Activated T-helper 2 cell treated with anti-CD3 and anti-CD28 coated beads, Interferon-gamma antibody, Interleukin-2, Interleukin-4, amounts not matched to agents 10 μg/mL and 5 μg/mL and 100 μg/mL, durations not matched to agents 14 hours and 24 hours and 36 hours (primary cell): ENCODE measurements around the gene GNB4. TPM values are rescaled to one million over a fixed set of nuclear protein-coding genes. Genes with fewer than 3 reads are reported as not detected.

ENCODE experiments used
- DNase-seq: peaks from one replicate; pipeline ENCODE4 v3.0.0; 2021; ENCODE audit warnings: low spot score
- H3K27ac Mint-ChIP-seq: one replicate; pipeline ENCODE4 v1.8.0; 2021; ENCODE audit warnings: mixed read lengths
- H3K27me3 Mint-ChIP-seq: one replicate; pipeline ENCODE4 v1.8.0; 2021; ENCODE audit warnings: low read depth, mixed read lengths
- H3K36me3 Mint-ChIP-seq: one replicate; pipeline ENCODE4 v1.8.0; 2021; ENCODE audit warnings: low read depth, mixed read lengths
- H3K4me1 Mint-ChIP-seq: one replicate; pipeline ENCODE4 v1.8.0; 2021; ENCODE audit warnings: low read depth, mixed read lengths
- H3K4me3 Mint-ChIP-seq: one replicate; pipeline ENCODE4 v1.8.0; 2021; ENCODE audit warnings: low read depth, mild to moderate bottlenecking, moderate library complexity, mixed read lengths
- H3K9me3 Mint-ChIP-seq: one replicate; pipeline ENCODE4 v1.8.0; 2021; ENCODE audit warnings: mixed read lengths
- intact Hi-C: fragments of 100-400 bp; cut with micrococcal nuclease; formaldehyde crosslinking; loops from one replicate; pipeline ENCODE4 v1.15.1; 2023
- total RNA-seq: library from RNA; stranded (reverse); gene quantifications from 2 replicates; pipeline ENCODE4 v1.2.3, GENCODE V29; 2022

GNB4 gene
- total RNA-seq, 1 donor from 2014 or later = 12.0 TPM

DNA sequence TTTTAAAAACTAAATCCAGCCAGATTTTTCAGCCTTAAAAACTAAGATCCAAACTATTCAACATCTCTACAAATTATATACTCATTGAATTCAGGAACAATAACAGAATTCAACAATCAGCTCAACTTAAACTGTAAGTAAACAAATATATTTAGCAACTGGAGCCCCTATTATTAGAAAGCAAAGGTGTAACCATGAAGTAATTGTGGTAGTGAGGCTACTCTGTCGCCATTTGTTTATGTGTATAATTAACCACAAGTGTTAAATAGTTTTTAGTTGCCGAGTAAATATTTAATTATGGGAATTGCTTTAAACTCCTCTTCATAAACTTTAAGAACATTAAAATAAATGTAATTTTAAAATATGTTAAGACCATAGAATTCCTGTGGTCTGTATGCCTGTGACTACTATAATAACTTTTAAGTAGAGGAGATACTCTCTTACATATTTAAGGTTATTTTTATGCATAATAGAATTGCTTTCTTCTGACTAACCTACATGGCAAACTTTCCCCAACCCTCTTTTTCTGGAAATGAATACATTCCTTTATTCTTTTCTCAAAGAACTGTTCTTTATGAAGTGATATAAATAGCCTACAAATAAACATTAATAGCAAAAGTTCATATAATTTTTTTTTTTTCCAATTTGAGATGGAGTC, 52.6 kb downstream of the GNB4 start:
- Mint-ChIP-seq H3K27me3 (no peaks in the 10 kb centered on the region), H3K4me3 (no peak overlapping the region), H3K4me1 (no peaks in the 10 kb centered on the region), H3K27ac (no peak overlapping the region), H3K36me3 (peaks cover 26% of the 10 kb centered on the region), H3K9me3 (no peaks in the 10 kb centered on the region)
- intact Hi-C loops = no loop called here
- no peak for DNase-seq

DNA sequence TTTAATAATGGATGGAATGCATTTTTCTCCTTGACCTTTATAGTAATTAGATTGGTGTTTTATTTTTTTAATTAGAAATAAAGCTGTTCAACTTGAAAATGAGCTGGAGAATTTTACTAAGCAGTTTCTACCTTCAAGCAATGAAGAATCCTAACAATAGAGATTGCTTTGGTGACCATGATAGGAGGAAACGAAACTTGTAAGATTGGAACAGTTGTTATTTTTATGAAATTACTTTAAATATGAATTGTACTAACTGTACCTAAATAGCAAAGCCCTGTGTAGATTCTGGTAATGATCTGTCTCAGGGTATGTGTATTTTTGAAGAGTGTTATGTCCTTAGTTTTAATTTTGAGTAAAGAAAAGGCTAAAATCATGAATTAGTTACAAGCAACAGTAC, 59.4 kb downstream of the GNB4 start:
- intact Hi-C loops = no loop called here
- Mint-ChIP-seq H3K36me3 (peaks cover 45% of the 10 kb centered on the region), H3K4me3 (no peak overlapping the region), H3K9me3 (no peaks in the 10 kb centered on the region), H3K4me1 (no peaks in the 10 kb centered on the region), H3K27me3 (no peaks in the 10 kb centered on the region), H3K27ac (no peak overlapping the region)
- no peak for DNase-seq

DNA sequence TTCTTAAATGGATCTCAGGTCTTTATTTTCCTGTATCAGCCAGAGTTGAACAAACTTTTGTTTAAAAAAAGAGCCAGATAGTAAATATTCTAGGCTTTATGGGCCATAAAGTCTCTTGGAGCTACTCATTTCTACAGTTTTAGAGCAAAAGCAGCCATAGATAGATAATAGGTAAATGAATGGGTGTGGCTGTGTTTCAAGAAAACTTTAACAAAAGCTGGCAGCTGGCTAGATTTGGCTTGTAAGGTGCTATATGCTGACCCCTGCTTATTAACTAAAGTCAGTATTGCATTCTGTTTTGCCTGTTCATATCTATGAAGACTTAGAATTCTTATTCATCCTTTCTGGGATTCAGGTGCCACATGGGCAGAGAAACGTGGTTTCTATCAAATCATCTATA, 74.8 kb downstream of the GNB4 start:
- DNase-seq = no peak
- H3K4me3 Mint-ChIP-seq = no peak overlapping the region
- no peaks in the 10 kb centered on the region for H3K4me1 Mint-ChIP-seq
- H3K27me3 Mint-ChIP-seq = no peaks in the 10 kb centered on the region
- H3K27ac Mint-ChIP-seq = no peak overlapping the region
- H3K9me3 Mint-ChIP-seq = no peaks in the 10 kb centered on the region
- H3K36me3 Mint-ChIP-seq = peaks cover 47% of the 10 kb centered on the region
- intact Hi-C loops = no loop called here

DNA sequence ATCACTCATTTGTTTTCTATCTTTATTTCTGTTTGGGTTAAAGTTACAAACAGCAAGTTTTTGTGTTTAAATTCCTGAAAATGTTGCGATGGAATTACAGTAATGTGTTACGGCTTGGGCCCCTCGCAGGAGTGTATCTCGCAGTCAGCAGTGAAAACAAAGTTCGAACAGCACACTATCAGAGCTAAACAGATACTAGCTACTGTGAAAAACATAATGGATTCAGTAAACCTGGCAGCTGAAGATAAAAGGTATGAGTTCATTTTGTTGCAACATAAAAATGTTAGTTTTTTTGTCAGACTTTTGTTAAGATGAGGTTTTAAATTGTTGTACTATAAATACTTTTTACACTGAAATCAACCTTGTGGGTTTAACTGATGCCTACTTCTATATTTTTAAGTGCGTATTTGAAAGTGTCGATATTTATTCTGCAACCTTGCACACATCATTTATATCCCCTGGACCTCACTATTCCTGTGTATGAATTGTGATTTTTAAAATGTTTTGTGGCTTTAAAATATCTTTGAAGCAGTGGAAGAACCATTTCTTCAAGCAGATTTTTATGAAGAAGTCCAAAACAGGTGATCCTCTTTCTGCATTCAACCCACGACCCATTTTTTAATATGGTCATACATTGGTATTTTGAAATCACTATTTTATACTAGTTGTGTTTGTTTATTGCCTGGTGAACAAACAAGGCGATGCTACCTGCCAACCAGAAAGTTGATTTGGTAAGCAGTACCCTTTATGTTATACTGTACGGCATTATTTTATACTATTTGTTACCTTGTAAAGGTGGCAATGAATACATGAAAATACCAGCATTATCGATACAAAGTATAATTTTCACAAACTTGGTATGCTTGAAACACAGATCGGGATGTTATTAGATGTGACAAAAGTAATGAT, 75.9 kb downstream of the GNB4 start:
- intact Hi-C loops = no loop called here
- Mint-ChIP-seq H3K9me3 (no peaks in the 10 kb centered on the region), H3K27ac (no peak overlapping the region), H3K36me3 (peaks cover 48% of the 10 kb centered on the region), H3K4me1 (no peaks in the 10 kb centered on the region), H3K27me3 (no peaks in the 10 kb centered on the region), H3K4me3 (no peak overlapping the region)
- no peak for DNase-seq

DNA sequence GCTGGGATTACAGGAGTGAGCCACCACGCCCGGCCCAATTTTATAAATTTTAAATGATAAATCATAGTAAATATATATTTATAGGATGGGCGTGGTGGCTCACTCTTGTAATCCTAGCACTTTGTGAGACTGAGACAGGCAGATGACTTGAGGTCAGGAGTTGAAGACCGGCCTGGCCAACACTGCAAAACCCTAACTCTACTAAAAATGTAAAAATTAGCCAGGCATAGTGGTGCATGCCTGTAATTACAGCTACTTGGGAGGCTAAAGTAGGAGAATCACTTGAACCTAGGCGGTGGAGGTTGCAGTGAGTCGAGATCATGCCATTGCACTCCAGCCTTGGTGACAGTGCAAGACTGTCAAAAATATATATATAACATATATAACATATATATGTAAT, 77.3 kb downstream of the GNB4 start:
- no peak for DNase-seq
- Mint-ChIP-seq H3K27ac (no peak overlapping the region), H3K27me3 (no peaks in the 10 kb centered on the region), H3K36me3 (peaks cover 38% of the 10 kb centered on the region), H3K4me1 (no peaks in the 10 kb centered on the region), H3K9me3 (no peaks in the 10 kb centered on the region), H3K4me3 (no peak overlapping the region)
- intact Hi-C loops = no loop called here

DNA sequence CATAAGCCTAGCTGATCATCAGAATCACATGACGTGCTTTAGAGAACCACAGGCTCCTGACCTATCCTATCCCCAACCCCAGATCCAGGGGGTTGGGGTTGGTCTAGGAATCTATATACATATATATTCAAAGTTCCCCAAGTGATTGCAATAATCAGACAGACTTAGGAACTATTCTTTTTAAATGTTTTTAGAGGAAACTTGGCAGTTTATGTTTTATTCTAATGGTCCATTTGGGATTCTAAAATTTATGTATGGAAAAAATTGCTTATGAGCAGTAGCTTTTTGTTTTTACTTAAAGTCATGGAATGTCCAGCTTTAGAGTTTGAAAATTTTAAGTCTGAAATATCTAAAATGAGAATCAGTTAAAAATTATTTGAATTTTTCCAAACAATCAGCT, 81.6 kb downstream of the GNB4 start:
- Mint-ChIP-seq H3K27me3 (no peaks in the 10 kb centered on the region), H3K9me3 (no peaks in the 10 kb centered on the region), H3K4me1 (no peaks in the 10 kb centered on the region), H3K27ac (no peak overlapping the region), H3K4me3 (no peak overlapping the region), H3K36me3 (peaks cover 33% of the 10 kb centered on the region)
- DNase-seq = no peak
- intact Hi-C loops = no loop called here

DNA sequence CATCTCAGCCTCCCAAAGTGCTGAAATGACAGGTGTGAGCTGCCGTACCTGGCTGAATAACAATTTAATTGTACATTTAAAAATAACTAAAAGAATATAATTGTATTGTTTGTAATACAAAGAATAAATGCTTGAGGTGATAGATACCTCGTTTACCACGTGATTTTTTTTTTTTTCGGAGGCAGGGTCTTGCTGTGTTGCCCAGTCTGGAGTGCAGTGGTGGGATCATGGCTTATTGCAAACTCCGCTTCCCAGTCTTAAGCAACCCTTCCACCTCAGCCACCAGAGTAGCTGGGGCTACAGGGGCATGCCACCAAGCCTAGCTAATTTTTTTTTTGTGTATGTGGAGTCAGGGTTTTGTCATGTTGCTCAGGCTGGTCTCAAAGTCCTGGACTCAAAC, 87.9 kb downstream of the GNB4 start:
- no peaks in the 10 kb centered on the region for H3K9me3 Mint-ChIP-seq
- intact Hi-C loops = no loop called here
- no peaks in the 10 kb centered on the region for H3K4me1 Mint-ChIP-seq
- peaks cover 42% of the 10 kb centered on the region for H3K36me3 Mint-ChIP-seq
- DNase-seq = no peak
- no peak overlapping the region for H3K4me3 Mint-ChIP-seq
- no peak overlapping the region for H3K27ac Mint-ChIP-seq
- no peaks in the 10 kb centered on the region for H3K27me3 Mint-ChIP-seq

DNA sequence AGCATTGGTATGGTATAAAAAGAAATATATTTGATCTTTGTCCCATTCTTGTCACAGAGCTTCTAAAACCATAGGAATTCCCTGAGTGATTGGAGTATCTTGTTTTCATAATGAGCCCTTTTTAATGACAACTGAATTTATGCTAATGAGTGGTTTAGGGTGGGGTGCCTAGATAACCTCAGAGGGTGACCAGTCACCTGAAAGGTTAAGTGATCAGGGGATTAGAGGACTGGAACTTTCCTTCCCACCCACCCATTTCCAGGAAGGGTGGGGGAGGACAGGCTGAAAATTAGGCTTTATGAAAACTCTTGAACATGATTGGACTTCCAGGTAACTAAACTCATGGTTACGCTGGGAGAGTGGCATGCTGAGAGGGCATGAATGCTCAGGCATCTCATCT, 95.3 kb downstream of the GNB4 start:
- Mint-ChIP-seq H3K27me3 (no peaks in the 10 kb centered on the region), H3K36me3 (peaks cover 72% of the 10 kb centered on the region), H3K4me1 (peaks cover 21% of the 10 kb centered on the region), H3K9me3 (no peaks in the 10 kb centered on the region), H3K4me3 (no peak overlapping the region), H3K27ac (peak overlapping the region; percentile 21)
- intact Hi-C loops = no loop called here
- DNase-seq = no peak

DNA sequence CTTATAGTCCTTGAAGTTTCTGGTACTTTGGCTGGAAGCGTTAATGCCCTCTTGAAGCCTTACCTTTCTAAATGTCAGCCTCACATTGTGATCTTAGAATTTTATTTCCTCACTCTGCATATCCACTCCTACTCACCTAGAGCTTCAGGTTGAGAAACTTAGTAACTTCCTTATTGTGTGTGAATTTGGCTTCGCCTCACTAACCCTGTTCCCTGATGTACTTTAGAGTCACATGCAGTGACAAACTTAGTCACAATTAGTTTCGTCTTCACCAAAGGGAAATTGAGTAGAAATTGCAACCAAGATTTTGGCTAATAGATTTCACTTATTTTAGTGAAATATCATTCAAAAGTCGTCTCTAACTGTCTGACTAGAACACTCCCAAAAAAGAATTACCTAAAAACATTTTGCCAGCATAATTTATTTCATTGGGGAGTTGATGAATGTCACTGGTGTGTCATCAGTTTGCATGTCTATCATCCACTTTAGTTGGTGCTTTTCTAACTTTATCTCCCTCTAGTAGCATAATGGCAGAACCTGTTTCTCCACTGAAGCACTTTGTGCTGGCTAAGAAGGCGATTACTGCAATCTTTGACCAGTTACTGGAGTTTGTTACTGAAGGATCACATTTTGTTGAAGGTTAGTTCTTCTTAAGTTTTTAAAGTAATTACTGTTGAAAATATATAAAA, 102.8 kb downstream of the GNB4 start:
- no peak for DNase-seq
- Mint-ChIP-seq H3K36me3 (peaks cover 30% of the 10 kb centered on the region), H3K27me3 (no peaks in the 10 kb centered on the region), H3K4me3 (peak overlapping the region; percentile 91), H3K9me3 (no peaks in the 10 kb centered on the region), H3K27ac (peak overlapping the region; percentile 89), H3K4me1 (peaks cover 15% of the 10 kb centered on the region)
- intact Hi-C loops = loop anchor here (5.0 kb wide), 2 partner anchors 104 to 304 kb away; partner anchors contain the start of genes GNB4 and USP13

DNA sequence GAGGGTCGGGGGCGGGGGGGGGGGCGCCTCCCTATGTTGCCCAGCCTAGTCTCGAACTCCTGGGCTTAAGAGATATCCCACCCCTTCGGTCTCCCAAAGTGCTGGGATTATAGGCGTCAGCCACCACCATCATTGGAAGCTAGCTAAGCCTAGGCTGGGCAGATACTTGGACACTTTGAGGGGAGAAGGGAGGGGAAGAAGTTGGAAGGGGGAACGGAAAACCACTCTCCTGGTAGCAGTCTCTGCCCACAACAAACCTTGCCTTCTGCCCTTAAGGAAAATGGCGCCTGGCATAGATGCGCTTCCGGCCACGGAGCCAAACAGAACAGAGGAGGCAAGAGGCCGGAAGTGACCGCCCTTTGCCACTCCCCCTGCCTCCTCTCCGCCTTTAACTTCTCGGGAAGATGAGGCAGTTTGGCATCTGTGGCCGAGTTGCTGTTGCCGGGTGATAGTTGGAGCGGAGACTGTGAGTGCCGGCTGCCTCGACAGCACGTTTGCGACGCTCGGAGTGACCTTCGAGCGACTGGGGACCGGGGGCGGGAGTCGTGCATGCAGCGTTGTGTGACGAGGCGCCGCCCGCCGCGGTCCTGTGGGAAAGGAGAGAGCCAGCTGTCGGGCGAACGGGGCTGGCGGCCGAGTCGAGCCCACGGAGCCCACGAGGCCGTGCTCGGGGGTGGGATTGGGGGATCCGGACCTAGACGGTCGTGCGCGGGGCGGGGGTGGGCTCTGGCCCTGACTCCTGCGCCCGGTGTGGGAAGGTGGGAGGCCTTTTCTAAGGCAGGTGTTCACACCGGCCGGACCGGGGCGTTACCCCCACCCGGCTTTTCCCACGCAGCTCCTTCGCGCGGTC, 103.7 kb downstream of the GNB4 start, which contains the start of gene MFN1:
TSS of gene MFN1 (plus strand) at position 365 of the 850 bp plus-strand sequence. CDS start 1,143 bp downstream, outside the sequence.
- peak; percentile 88 for DNase-seq
- Mint-ChIP-seq H3K27me3 (no peaks in the 10 kb centered on the region), H3K27ac (peak within 1 kb of the TSS; percentile 89), H3K4me3 (peak within 1 kb of the TSS; percentile 91), H3K9me3 (no peaks in the 10 kb centered on the region), H3K4me1 (peaks cover 15% of the 10 kb centered on the region), H3K36me3 (peaks cover 25% of the 10 kb centered on the region)
- intact Hi-C loops = loop anchor here (1.0 to 5.0 kb wide), 7 partner anchors 24 to 1255 kb away; partner anchors contain the start of genes ACTL6A, GNB4, MRPL47 and NDUFB5
